Uterus (tissue), 4 donors: ENCODE data around the gene EEF1AKMT2. TPM values are rescaled to one million over a fixed set of nuclear protein-coding genes. Genes with fewer than 3 reads are reported as not detected.

Source experiments
- DNase-seq, 2 donors: peaks; one replicate each; pipeline ENCODE4 v3.0.0-alpha.2; 2019 to 2020
- H3K27ac ChIP-seq, 2 donors: fragments of 200-600 bp; sonication (generic); 1 replicate in 1 of 2; 2 replicates in 1 of 2; pipeline ENCODE4 v1.5.1; 2016 to 2018
- H3K27me3 ChIP-seq, 2 donors: fragments of 200-600 bp; sonication (generic); one replicate each; pipeline ENCODE4 v1.5.1; 2018 to 2019; ENCODE audit warnings: control low read depth in 1 of 2
- H3K36me3 ChIP-seq, 2 donors: fragments of 200-600 bp; sonication (generic); one replicate each; pipeline ENCODE4 v1.5.1; 2019; ENCODE audit warnings: control low read depth in 1 of 2
- H3K4me1 ChIP-seq, 2 donors: fragments of 200-600 bp; sonication (generic); one replicate each; pipeline ENCODE4 v1.5.1; 2018 to 2019; ENCODE audit warnings: control low read depth in 1 of 2
- H3K4me3 ChIP-seq, 2 donors: fragments of 200-600 bp; sonication (generic); 1 replicate in 1 of 2; 2 replicates in 1 of 2; pipeline ENCODE4 v1.5.1; 2018 to 2019; ENCODE audit warnings: mild to moderate bottlenecking in 1 of 2
- H3K9me3 ChIP-seq, 2 donors: fragments of 200-600 bp; sonication (generic); one replicate each; pipeline ENCODE4 v1.5.1; 2019; ENCODE audit warnings: control low read depth in 1 of 2
- POLR2A ChIP-seq, 2 donors: fragments of 450-650 bp; IDR thresholded peaks; one replicate each; pipeline ENCODE4 v1.6.1; 2016; ENCODE audit warnings: antibody characterized with exemption in 2 of 2, mild to moderate bottlenecking in 1 of 2, moderate library complexity in 1 of 2
- intact Hi-C: fragments of 100-400 bp; cut with DNase I; formaldehyde crosslinking; loops from one replicate; pipeline ENCODE4 v1.15.1; 2023; ENCODE audit warnings: low total_unique reads
- total RNA-seq, 4 donors: library from RNA; depleted of rRNA in 3 of 4; stranded (reverse); fragments of >200 nt in 3 of 4; gene quantifications; one replicate each; pipeline versions ENCODE4 v1.1.0 to v1.2.4, GENCODE V29; 2014 to 2023
- TF ChIP-seq, protein P1 (sequence below), 4 experiments: fragments of 200-600 bp in 2 of 4; fragments of 450-650 bp in 2 of 4; sonication (generic) in 2 of 4; IDR thresholded peaks; one replicate each; pipeline ENCODE4 v1.5.1; 2016 to 2019; ENCODE audit warnings: antibody characterized with exemption in 4 of 4, mild to moderate bottlenecking in 2 of 4, moderate library complexity in 1 of 4
- donor health status: DM: yes; HTN: yes; CAD: no.

EEF1AKMT2 gene
- total RNA-seq, 4 donors from 2014 or later: 17.9 to 60.6 (median 40.7) TPM

GRCh38 chr10:124717041-124717757 is 74.5 kb downstream of the EEF1AKMT2 start:
- no peak for DNase-seq
- TF ChIP-seq POLR2A (IDR thresholded peaks at IDR 0.05): no peak
- TF ChIP-seq, protein P1, sequence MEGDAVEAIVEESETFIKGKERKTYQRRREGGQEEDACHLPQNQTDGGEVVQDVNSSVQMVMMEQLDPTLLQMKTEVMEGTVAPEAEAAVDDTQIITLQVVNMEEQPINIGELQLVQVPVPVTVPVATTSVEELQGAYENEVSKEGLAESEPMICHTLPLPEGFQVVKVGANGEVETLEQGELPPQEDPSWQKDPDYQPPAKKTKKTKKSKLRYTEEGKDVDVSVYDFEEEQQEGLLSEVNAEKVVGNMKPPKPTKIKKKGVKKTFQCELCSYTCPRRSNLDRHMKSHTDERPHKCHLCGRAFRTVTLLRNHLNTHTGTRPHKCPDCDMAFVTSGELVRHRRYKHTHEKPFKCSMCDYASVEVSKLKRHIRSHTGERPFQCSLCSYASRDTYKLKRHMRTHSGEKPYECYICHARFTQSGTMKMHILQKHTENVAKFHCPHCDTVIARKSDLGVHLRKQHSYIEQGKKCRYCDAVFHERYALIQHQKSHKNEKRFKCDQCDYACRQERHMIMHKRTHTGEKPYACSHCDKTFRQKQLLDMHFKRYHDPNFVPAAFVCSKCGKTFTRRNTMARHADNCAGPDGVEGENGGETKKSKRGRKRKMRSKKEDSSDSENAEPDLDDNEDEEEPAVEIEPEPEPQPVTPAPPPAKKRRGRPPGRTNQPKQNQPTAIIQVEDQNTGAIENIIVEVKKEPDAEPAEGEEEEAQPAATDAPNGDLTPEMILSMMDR (IDR thresholded peaks at IDR 0.05): no peak
- Histone ChIP-seq H3K27ac (peak overlapping the region; percentile 77 to 86), H3K4me1 (peaks cover 31 to 48% of the 10 kb centered on the region in 2 donors), H3K4me3 (no peak overlapping the region), H3K36me3 (no peaks in the 10 kb centered on the region), H3K27me3 (no peaks in the 10 kb centered on the region), H3K9me3 (no peaks in the 10 kb centered on the region)
- intact Hi-C loops: no loop called here

DNA sequence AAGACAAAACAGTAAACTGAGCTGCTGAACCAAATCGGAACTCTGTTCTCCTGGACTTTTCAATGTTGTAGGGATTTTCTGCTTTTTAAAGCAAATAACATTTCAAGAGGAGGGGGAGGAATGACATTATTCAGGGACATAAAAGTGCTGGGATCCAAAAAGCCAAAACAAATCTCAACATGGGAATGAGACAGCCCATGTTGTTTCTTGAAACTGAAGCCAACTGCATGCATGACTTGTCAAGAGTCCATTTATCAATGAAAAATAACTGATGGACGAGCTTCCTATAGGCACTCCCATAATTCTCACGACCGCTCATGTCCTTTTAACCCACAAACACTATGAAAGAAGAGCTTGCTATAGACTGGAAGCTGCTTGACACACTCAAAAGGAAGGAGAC is 75.3 kb downstream of the EEF1AKMT2 start:
- Histone ChIP-seq H3K36me3 (no peaks in the 10 kb centered on the region), H3K9me3 (no peaks in the 10 kb centered on the region), H3K27me3 (no peaks in the 10 kb centered on the region), H3K27ac (peak overlapping the region; percentile 77 to 86), H3K4me3 (no peak overlapping the region), H3K4me1 (peaks cover 27 to 46% of the 10 kb centered on the region in 2 donors)
- no peak for DNase-seq
- TF ChIP-seq, protein P1 (IDR thresholded peaks at IDR 0.05): no peak
- no peak for TF ChIP-seq POLR2A (IDR thresholded peaks at IDR 0.05)
- intact Hi-C loops: no loop called here

GRCh38 chr10:124715439-124715838 is 76.2 kb downstream of the EEF1AKMT2 start:
- H3K27me3 ChIP-seq: no peaks in the 10 kb centered on the region
- intact Hi-C loops: no loop called here
- DNase-seq: no peak
- H3K4me3 ChIP-seq: no peak overlapping the region
- TF ChIP-seq POLR2A (IDR thresholded peaks at IDR 0.05): no peak
- TF ChIP-seq, protein P1 (IDR thresholded peaks at IDR 0.05): no peak
- peaks cover 25 to 46% of the 10 kb centered on the region in 2 donors for H3K4me1 ChIP-seq
- peak overlapping the region; percentile 77 to 86 for H3K27ac ChIP-seq
- no peaks in the 10 kb centered on the region for H3K36me3 ChIP-seq
- H3K9me3 ChIP-seq: no peaks in the 10 kb centered on the region

DNA sequence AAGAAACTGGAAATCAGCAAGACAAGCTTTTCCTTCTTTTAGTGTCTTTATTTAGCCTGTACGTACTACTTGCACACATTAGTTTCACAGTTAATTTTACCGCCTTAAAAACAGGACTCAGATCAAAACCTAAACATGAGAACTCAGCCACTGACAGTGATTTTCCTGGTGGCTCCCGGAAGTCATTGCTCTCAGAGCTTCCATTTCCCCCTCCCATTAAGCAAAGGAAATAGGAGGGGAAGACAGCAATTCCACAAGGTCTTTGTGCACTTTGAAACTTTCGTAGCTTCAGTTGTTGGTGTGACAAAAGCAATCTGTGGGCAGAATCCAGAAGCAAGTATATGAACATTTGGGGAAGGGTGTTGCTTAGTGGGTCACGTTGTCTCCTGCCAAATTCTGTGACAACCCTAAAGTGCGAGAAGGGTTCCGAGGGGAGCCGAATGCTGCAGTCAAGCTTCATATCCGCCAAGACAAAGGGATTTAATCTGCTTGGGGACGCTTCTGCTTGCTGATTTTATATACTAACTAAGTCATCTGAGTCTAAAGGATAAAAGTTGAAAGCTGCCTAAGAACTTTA is 77.9 kb downstream of the EEF1AKMT2 start:
- Histone ChIP-seq H3K9me3 (no peaks in the 10 kb centered on the region), H3K27me3 (no peaks in the 10 kb centered on the region), H3K27ac (peak overlapping the region; percentile 52 to 86), H3K4me1 (peaks cover 17 to 57% of the 10 kb centered on the region in 2 donors), H3K4me3 (no peak overlapping the region), H3K36me3 (no peaks in the 10 kb centered on the region)
- no peak for DNase-seq
- TF ChIP-seq, protein P1 (IDR thresholded peaks at IDR 0.05): no peak
- TF ChIP-seq POLR2A (IDR thresholded peaks at IDR 0.05): no peak
- intact Hi-C loops: no loop called here

- Histone ChIP-seq H3K27ac (peak overlapping the region; percentile 84 to 86), H3K27me3 (no peaks in the 10 kb centered on the region), H3K36me3 (no peaks in the 10 kb centered on the region), H3K9me3 (no peaks in the 10 kb centered on the region), H3K4me1 (peaks cover 16 to 57% of the 10 kb centered on the region in 2 donors), H3K4me3 (no peak overlapping the region)
- TF ChIP-seq, protein P1 (IDR thresholded peaks at IDR 0.05): no peak
- TF ChIP-seq POLR2A (IDR thresholded peaks at IDR 0.05): no peak
- intact Hi-C loops: no loop called here
- no peak for DNase-seq
Measured at GRCh38 chr10:124712704-124713407, 78.8 kb downstream of the EEF1AKMT2 start.
